ENCODE measurements around the gene TRIP13. TPM values are rescaled to one million over a fixed set of nuclear protein-coding genes. Genes with fewer than 3 reads are reported as not detected.

The TRIP13 gene
- total RNA-seq, 1 experiment from 2014 or later, result 60.2 TPM

GRCh38 chr5:943201-943917, 50.7 kb downstream of the TRIP13 start:
- in situ Hi-C loops (cut with HindIII; ENCODE audit: low pct_unique_long_range_greater_than_20kb, low sequenced_read_pairs), result no loop called here
- no peak for DNase-seq (ENCODE audit: low read depth)

- in situ Hi-C loops (cut with HindIII; ENCODE audit: low pct_unique_long_range_greater_than_20kb, low sequenced_read_pairs), result no loop called here
- no peak for DNase-seq (ENCODE audit: low read depth)
Measured at GRCh38 chr5:943918-944620, 51.4 kb downstream of the TRIP13 start.

- no peak for DNase-seq (ENCODE audit: low read depth)
- in situ Hi-C loops (cut with HindIII; ENCODE audit: low pct_unique_long_range_greater_than_20kb, low sequenced_read_pairs), result no loop called here
Measured at GRCh38 chr5:944621-944927, 51.9 kb downstream of the TRIP13 start.

GRCh38 chr5:944992-945685, 52.5 kb downstream of the TRIP13 start:
- no peak for DNase-seq (ENCODE audit: low read depth)
- in situ Hi-C loops (cut with HindIII; ENCODE audit: low pct_unique_long_range_greater_than_20kb, low sequenced_read_pairs), result no loop called here

GRCh38 chr5:945691-946551, 53.2 kb downstream of the TRIP13 start:
- no peak for DNase-seq (ENCODE audit: low read depth)
- in situ Hi-C loops (cut with HindIII; ENCODE audit: low pct_unique_long_range_greater_than_20kb, low sequenced_read_pairs), result no loop called here

- DNase-seq (ENCODE audit: low read depth), result no peak
- in situ Hi-C loops (cut with HindIII; ENCODE audit: low pct_unique_long_range_greater_than_20kb, low sequenced_read_pairs), result no loop called here
Measured at GRCh38 chr5:946720-947625, 54.3 kb downstream of the TRIP13 start.

GRCh38 chr5:947626-948471, 55.2 kb downstream of the TRIP13 start:
- in situ Hi-C loops (cut with HindIII; ENCODE audit: low pct_unique_long_range_greater_than_20kb, low sequenced_read_pairs), result no loop called here
- DNase-seq (ENCODE audit: low read depth), result no peak

- in situ Hi-C loops (cut with HindIII; ENCODE audit: low pct_unique_long_range_greater_than_20kb, low sequenced_read_pairs), result no loop called here
Measured at GRCh38 chr5:948472-949274, 56.0 kb downstream of the TRIP13 start.

GRCh38 chr5:949275-949543, 56.5 kb downstream of the TRIP13 start:
- no peak for DNase-seq (ENCODE audit: low read depth)
- in situ Hi-C loops (cut with HindIII; ENCODE audit: low pct_unique_long_range_greater_than_20kb, low sequenced_read_pairs), result no loop called here

More at GRCh38 chr5:948472-949274, 56.0 kb downstream of the TRIP13 start:
- DNase-seq (ENCODE audit: low read depth), result no peak

GRCh38 chr5:949815-950560, 57.3 kb downstream of the TRIP13 start:
- in situ Hi-C loops (cut with HindIII; ENCODE audit: low pct_unique_long_range_greater_than_20kb, low sequenced_read_pairs), result no loop called here
- no peak for DNase-seq (ENCODE audit: low read depth)

GRCh38 chr5:951940-952596, 59.4 kb downstream of the TRIP13 start:
- DNase-seq (ENCODE audit: low read depth), result no peak
- in situ Hi-C loops (cut with HindIII; ENCODE audit: low pct_unique_long_range_greater_than_20kb, low sequenced_read_pairs), result no loop called here

GRCh38 chr5:952597-953271, 60.0 kb downstream of the TRIP13 start:
- in situ Hi-C loops (cut with HindIII; ENCODE audit: low pct_unique_long_range_greater_than_20kb, low sequenced_read_pairs), result no loop called here
- no peak for DNase-seq (ENCODE audit: low read depth)

GRCh38 chr5:953535-954449, 61.1 kb downstream of the TRIP13 start:
- in situ Hi-C loops (cut with HindIII; ENCODE audit: low pct_unique_long_range_greater_than_20kb, low sequenced_read_pairs), result no loop called here
- peak; percentile 69 for DNase-seq (ENCODE audit: low read depth)
